HL-60/S4 (cell line): ENCODE measurements around the gene CDKAL1.

Experiments
- in situ Hi-C: fragments of 300-500 bp; cut with MboI; formaldehyde crosslinking; loops from 2 replicates; pipeline ENCODE4 v1.14.3; 2022; ENCODE audit warnings: low sequenced_read_pairs

CDKAL1 gene

DNA sequence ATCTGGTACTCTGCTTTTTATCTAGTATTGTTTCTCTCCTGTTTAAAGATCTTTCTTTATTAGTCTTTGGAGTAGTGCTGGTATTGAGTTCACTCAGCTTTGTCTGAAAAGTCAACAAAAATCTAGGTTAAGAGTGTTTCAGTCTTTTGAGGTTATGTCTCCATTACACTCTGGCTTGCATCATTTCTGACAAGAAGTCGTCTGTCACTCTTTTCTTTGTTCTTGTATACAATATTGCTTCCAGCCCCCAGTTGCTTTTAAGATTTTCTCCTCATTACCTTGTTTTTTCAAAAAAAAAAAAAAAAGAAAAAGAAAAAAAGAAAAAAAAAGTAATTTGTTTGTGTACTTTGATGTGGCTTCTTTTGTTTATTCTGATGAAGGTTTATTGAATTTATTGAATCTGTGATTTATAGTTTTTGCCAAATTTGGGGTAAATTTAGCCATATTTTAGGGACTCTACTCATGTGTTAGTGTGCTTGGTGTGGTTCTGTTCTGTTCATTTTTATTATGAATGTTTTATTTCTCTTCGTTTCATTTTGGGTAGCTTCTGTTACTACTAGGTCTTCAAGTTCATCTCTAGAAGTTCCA is 408.9 kb downstream of the CDKAL1 start:
- in situ Hi-C loops, result no loop called here

- in situ Hi-C loops, result no loop called here
These were observed 409.7 kb downstream of the CDKAL1 start for GRCh38 chr6:20943922-20944321.

- in situ Hi-C loops, result no loop called here
These were observed 411.8 kb downstream of the CDKAL1 start for GRCh38 chr6:20946022-20946421.

- in situ Hi-C loops, result no loop called here
These were observed 412.6 kb downstream of the CDKAL1 start for GRCh38 chr6:20946890-20947289.

GRCh38 chr6:20947977-20948376 is 413.7 kb downstream of the CDKAL1 start:
- in situ Hi-C loops, result no loop called here

GRCh38 chr6:20948556-20948955 is 414.3 kb downstream of the CDKAL1 start:
- in situ Hi-C loops, result no loop called here

- in situ Hi-C loops, result no loop called here
These were observed 414.9 kb downstream of the CDKAL1 start for GRCh38 chr6:20949138-20949537.

- in situ Hi-C loops, result no loop called here
These were observed 418.6 kb downstream of the CDKAL1 start for GRCh38 chr6:20952699-20953474.

DNA sequence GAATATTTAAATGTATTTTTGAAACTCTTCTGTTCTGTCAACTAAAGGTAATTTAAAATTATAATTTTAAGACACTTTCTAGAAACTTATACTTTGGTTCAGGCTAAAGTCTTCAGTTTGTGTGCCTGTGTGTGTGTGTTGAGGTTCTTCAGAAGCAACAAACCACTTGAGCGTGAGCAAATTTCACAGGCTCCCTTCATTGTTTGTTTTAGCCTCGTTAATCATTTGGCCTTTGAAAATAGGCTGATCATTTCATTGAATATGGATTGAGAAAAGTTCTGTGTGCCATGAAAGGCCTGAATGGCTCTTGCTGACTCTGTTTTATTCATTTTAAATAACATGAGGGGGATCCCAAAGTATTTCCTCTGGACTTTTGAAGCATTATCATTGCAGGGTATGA is 420.1 kb downstream of the CDKAL1 start:
- in situ Hi-C loops, result no loop called here

DNA sequence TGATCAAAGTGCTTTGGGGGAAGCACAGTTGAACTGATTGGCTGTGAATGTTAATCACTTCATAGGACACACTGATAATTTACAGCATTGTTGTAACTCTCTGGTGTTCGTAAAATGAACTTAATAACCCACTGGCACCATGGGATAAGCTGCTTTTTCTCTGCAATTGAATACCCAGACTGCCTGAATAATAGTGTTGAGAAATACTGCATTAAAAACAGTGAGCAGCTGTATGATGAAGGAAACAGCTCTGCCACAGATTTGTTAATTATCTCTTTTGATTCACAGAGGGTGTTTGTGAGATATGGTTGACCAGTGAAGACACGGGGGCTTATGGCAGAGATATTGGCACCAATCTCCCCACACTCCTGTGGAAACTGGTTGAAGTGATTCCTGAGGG is 420.9 kb downstream of the CDKAL1 start:
- in situ Hi-C loops, result no loop called here

GRCh38 chr6:20955751-20956150 is 421.5 kb downstream of the CDKAL1 start:
- in situ Hi-C loops, result no loop called here

DNA sequence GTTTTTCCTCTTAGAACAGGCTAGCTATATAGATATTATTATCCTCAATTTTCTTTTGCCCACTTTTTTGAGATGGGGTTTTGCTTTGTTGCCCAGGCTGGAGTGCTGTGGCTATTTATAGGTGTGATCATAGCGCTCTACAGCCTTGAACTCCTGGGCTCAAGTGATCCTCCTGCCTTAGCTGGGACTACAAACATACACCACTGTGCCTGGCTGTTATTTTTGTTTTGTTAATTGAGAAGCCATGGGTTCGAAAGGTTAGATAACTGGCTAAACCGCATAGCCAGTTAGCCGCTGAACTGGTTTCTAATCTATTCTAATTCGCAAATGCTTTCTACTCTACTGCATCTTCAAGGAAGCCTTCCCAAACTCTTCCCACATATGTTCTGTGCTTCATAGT is 425.8 kb downstream of the CDKAL1 start:
- in situ Hi-C loops, result no loop called here

DNA sequence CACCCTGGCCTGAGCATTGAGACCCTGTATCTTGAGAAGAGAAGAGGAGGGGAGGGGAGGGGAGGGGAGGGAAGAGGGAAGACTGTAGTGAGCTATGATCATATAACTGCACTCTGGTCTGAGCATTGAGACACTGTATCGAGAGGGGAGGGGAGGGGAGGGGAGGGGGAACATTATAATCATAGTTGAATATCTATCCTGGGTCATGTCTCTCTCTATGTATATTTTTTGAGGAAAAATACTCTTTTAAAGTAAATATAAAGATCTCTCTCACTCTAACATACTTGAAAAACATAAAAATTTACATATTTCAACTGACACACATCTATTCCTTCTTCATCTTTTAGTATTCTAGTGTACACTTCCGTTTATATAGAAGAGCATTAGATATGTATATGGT is 431.0 kb downstream of the CDKAL1 start:
- in situ Hi-C loops, result no loop called here

DNA sequence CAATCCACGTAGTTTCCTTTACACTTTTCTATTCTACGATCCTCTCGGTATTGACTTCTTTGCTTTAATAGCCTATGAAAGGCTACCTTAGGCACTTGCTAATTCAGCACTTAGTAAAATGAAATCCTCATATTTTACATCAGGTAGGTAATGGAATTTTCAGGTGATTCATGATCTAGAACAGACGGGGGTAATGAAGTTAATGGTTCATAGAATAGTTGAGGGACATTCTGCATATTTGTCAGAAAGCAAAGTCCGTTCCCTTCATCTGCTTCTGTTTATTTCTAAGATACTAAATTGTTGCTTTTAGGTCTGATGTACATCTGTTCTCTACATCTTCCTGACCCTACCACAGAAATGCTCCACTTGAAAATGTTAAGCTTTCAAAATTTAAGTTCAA is 431.7 kb downstream of the CDKAL1 start:
- in situ Hi-C loops, result no loop called here

GRCh38 chr6:20969551-20969950 is 435.3 kb downstream of the CDKAL1 start:
- in situ Hi-C loops, result no loop called here

- in situ Hi-C loops, result no loop called here
These were observed 442.2 kb downstream of the CDKAL1 start for GRCh38 chr6:20976391-20976918.

DNA sequence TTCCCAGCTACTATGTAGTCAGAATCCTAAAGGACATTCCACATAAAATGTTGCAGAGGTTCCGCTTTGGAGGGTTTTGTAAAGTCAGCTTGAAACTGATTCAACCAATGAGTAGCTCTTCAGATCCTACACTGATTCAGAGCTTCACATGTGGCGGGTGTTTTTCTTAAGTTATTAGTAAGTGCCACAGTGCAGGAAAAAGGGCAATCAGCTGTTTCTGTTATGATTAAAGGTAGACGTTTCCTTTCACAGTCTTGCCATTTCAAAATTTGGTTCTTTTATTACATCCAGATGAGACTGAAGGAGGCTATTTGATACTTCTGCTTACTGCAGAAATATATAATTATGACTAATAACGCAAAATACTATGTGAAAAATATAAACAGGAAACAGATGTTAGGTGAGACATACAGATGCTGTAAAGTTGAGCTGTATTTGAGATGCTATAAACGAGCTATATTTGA is 443.9 kb downstream of the CDKAL1 start:
- in situ Hi-C loops, result no loop called here

DNA sequence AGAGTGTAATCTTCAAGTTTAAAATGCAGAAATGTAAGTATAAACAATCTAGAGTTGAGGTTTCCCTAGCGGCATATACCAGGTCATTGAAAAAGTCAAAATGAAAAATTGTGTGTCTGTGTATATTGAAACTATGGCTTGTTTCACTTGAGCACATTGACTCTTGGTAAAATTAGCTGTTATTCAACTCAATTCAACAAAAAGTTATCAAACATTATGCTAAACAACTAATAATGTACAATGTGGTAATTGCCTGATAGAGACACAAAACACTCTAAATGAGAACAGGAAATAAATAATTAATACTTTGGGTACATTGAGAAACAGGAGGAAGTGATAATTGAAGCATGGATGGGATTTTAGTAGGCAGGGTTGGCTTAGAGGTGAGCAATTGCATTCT is 444.8 kb downstream of the CDKAL1 start:
- in situ Hi-C loops, result no loop called here

DNA sequence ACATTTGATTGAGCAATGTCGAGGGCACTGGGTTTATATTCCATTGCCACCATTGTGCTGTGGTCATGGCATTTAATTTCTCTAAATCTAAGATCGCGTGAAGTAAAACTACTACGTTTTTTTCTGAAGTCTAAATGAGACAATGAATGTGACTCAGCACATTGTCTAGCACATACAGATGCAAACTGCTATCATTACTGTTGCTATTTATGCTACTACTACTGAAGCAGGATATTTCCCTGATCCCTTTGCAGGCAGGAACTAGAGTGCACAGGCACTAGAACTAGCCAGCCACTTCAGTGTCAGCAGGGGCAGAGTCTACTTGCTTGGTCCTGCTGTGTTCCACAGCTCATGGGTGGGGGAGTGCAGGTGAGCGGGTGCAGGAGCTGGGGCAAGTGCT is 449.7 kb downstream of the CDKAL1 start:
- in situ Hi-C loops, result no loop called here

- in situ Hi-C loops, result no loop called here
These were observed 451.6 kb downstream of the CDKAL1 start for GRCh38 chr6:20985821-20986220.

GRCh38 chr6:20991910-20992309 is 457.7 kb downstream of the CDKAL1 start:
- in situ Hi-C loops, result no loop called here

DNA sequence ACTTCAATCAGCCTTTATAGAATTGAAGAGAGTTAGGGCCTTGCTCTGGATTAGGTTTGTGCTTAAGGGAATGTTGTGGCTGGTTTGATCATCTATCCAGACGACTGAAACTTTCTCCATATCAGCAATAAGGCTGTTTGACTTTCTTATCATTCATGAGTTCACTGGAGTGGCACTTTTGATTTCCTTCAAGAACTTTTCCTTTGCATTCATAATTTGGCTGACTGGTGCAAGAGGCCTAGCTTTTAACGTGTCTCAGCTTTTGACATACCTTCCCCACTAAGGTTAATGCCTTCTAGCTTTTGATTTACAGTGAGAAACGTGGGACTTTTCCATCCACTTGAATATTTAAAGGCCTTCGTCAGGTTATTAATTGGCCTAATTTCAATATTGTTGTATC is 461.8 kb downstream of the CDKAL1 start:
- in situ Hi-C loops, result no loop called here
